D721Med (cell line): ENCODE measurements around the gene PRDX2.

Experiments
- DNase-seq: peaks from one replicate; pipeline ENCODE4 v3.0.0; 2011; ENCODE audit warnings: low spot score; ENCODE audit not compliant: insufficient read length
- FAIRE-seq: peaks from 2 replicates; lab custom pipeline; 2011; peaks lifted over from hg19 to GRCh38; lab: Jason Lieb, UNC
- TF ChIP-seq, protein P1 (sequence below): IDR thresholded peaks from 2 replicates; pipeline ENCODE4 v1.5.1; 2012; ENCODE audit warnings: mild to moderate bottlenecking, control low read depth; ENCODE audit not compliant: insufficient read depth; ENCODE audit errors: missing control alignments

PRDX2 gene

GRCh38 chr19:12789098-12789903 is 12.3 kb downstream of the PRDX2 start:
- TF ChIP-seq, protein P1, sequence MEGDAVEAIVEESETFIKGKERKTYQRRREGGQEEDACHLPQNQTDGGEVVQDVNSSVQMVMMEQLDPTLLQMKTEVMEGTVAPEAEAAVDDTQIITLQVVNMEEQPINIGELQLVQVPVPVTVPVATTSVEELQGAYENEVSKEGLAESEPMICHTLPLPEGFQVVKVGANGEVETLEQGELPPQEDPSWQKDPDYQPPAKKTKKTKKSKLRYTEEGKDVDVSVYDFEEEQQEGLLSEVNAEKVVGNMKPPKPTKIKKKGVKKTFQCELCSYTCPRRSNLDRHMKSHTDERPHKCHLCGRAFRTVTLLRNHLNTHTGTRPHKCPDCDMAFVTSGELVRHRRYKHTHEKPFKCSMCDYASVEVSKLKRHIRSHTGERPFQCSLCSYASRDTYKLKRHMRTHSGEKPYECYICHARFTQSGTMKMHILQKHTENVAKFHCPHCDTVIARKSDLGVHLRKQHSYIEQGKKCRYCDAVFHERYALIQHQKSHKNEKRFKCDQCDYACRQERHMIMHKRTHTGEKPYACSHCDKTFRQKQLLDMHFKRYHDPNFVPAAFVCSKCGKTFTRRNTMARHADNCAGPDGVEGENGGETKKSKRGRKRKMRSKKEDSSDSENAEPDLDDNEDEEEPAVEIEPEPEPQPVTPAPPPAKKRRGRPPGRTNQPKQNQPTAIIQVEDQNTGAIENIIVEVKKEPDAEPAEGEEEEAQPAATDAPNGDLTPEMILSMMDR: no peak
- DNase-seq (no peak), FAIRE-seq (no peak)

DNA sequence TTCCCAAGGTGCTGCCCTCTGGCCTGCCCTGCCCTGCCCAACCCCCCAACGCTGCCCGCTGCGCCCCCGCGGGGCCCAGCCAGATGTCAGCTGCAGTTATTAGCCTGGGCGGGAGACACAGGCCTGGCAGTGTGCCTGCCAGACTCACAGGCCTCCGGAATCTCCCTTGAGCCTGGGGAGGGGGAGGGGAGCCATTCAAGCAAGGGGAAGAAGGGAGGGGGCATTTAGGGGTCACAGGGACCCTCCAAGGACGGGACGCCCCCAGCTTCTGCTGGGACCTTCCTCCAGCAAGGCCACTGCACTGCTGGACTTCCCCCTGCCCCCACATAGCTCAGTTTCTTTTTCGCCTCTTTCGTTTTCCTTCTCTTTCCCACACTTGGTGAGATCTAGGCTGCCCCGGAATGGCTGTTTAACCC is 12.9 kb downstream of the PRDX2 start:
- FAIRE-seq: no peak
- no peak for DNase-seq
- TF ChIP-seq, protein P1: no peak

DNA sequence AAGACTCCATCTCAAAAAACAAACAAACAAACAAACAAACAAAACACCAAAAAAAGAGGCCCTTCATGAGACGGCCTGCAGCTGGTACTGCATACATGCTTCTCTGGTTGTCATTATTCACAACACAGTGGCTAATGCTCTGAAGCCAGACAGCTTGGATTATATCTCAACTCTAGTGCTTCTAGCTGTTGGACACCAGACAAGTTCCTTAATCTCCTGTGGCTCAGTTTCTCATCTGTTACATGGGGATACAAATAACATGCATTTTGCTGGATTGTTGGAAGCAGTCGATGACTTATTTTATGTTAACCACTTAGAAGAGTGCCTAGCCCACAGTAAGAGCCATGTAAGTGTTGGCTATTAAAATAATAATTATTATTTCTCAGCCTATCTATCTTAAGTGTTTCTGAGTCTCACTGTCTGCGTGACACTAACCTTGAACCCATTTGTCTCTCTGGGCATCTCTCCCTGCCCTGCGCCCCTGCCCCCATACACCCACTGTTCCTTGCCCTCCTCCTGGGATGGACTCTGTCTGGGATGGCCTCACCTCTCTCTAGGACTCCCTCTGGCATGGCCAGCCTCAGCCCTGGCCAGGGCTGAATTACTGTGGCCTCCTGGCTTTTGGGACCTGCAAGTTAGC is 13.4 kb downstream of the PRDX2 start:
- no peak for FAIRE-seq
- DNase-seq: no peak
- TF ChIP-seq, protein P1: no peak

- TF ChIP-seq, protein P1: no peak
- DNase-seq (no peak), FAIRE-seq (no peak)
These were observed 14.1 kb downstream of the PRDX2 start for GRCh38 chr19:12787458-12787857.

GRCh38 chr19:12786952-12787351 is 14.6 kb downstream of the PRDX2 start:
- TF ChIP-seq, protein P1: no peak
- DNase-seq (no peak), FAIRE-seq (no peak)

- FAIRE-seq (no peak), DNase-seq (no peak)
- TF ChIP-seq, protein P1: no peak
These were observed 15.3 kb downstream of the PRDX2 start for GRCh38 chr19:12786141-12786870.
